ENCODE measurements around the gene EML5.
"Not testable (repeated sequence)": the region's sequence is repeated elsewhere in the genome, so short reads cannot be mapped to it uniquely, and the experiment has no call there.

The EML5 gene

DNA sequence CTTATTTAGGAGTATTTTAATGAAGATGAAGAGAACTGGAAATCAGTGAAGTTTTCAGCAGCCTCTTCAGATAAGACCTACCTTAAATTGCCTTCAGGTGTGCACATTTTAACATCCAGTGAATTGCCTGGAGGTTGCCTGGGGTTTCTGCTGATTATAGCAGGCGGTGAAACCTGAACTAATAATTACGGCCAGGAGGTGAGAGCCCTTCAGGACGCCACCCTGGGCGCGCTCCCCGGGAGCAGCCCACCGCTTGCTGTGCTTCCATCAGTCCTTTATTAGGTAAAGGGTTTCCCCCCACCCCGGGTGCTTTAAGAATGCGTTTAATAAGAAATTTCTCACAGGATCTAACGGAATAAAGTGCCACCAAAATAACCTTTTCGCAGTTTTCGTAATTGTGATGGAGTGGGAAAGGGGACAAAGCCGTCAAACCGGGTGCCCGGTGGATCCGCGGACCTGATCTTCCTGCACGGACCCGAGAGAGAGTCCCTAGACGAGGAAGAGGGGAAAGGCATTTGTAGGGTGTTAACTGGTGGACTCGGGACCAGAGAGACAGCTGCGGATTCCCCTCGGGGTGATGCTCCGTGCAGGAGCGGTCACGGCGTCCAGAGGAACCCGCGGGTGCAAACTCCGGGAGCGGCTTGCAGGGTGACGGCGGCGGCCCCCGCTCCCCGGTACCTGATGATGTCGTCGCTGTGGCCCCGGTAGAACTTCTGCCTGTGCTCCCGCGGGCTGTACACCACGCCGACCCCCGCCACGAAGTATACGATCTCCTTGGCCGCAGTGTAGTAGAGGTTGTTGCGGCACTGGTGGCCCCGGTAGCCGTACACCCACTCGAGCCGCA, 902 bp downstream of the EML5 start:
- Histone ChIP-seq H3K27ac (peak overlapping the region; percentile 67 to 72), H3K27me3 (no peaks in the 10 kb centered on the region), H3K36me3 (no peaks in the 10 kb centered on the region), H3K4me1 (peaks cover 0 to 16% (median 10%) of the 10 kb centered on the region in 4 donors), H3K4me3 (peak overlapping the region; percentile 69 to 74), H3K9me3 (no peaks in the 10 kb centered on the region)
- peak in 1 of 2 donors; percentile 29 for DNase-seq
- TF ChIP-seq, protein P1, sequence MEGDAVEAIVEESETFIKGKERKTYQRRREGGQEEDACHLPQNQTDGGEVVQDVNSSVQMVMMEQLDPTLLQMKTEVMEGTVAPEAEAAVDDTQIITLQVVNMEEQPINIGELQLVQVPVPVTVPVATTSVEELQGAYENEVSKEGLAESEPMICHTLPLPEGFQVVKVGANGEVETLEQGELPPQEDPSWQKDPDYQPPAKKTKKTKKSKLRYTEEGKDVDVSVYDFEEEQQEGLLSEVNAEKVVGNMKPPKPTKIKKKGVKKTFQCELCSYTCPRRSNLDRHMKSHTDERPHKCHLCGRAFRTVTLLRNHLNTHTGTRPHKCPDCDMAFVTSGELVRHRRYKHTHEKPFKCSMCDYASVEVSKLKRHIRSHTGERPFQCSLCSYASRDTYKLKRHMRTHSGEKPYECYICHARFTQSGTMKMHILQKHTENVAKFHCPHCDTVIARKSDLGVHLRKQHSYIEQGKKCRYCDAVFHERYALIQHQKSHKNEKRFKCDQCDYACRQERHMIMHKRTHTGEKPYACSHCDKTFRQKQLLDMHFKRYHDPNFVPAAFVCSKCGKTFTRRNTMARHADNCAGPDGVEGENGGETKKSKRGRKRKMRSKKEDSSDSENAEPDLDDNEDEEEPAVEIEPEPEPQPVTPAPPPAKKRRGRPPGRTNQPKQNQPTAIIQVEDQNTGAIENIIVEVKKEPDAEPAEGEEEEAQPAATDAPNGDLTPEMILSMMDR (IDR thresholded peaks at IDR 0.05), result no peak
- intact Hi-C loops (cut with DNase I; ENCODE audit: low total_unique reads), result no loop called here

DNA sequence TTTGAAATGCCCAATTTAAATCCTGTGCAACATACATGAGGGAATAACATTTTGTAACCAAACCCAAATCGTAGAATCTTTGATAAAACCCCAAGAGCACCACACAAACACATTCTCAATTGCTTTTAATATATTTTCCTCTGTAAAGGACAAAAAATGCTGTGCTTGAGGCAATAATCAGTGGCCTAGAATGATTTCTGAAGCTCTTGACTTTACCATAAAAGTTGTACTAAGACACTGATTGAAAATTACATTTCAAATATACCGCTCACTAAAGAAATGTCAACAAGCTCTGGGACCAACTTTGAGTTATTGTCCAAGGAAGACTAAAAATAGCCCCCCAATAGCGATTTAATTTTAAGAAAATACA, 1.5 kb downstream of the EML5 start:
- Histone ChIP-seq H3K36me3 (no peaks in the 10 kb centered on the region), H3K4me3 (no peak overlapping the region), H3K4me1 (peaks cover 0 to 16% (median 10%) of the 10 kb centered on the region in 4 donors), H3K27me3 (no peaks in the 10 kb centered on the region), H3K9me3 (no peaks in the 10 kb centered on the region), H3K27ac (no peak overlapping the region)
- TF ChIP-seq, protein P1 (IDR thresholded peaks at IDR 0.05), result no peak
- DNase-seq, result no peak
- intact Hi-C loops (cut with DNase I; ENCODE audit: low total_unique reads), result no loop called here

DNA sequence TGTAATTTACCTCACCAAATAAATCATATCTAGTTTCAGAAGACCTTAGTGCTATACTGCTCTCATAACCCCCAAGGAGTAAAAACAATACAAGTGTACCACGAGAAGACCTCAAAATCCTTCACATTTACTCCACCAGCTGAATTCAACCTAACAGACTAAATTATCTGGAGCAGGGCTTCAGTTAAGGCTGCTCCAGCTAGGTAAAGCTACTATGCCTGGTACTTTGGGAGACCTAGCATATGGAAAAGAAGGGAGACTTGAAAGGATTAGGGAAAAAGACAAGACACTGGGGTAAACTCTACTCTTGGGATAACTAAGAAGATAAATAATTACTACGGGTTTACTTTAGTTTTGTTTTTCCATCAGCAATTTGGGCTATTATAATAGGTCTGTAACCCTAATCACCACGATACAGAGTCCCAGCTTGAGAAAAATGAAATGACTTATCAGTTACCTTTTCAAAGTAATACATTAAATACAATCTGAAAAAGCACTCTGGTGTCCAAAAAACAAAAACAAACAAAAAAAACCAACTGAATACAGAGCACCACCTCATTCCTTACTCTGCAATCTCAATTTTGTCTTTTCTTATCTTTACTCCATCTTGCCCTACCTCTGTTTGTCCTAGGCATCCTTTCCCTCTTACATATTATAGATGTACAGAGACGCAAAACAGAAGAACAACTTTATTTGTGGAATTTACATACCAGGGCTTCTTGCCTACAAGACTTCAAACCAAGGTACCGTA, 2.1 kb downstream of the EML5 start:
- intact Hi-C loops (cut with DNase I; ENCODE audit: low total_unique reads), result no loop called here
- no peak for DNase-seq
- no peaks in the 10 kb centered on the region for H3K9me3 ChIP-seq
- no peaks in the 10 kb centered on the region for H3K27me3 ChIP-seq
- H3K4me1 ChIP-seq, result peaks cover 0 to 16% (median 10%) of the 10 kb centered on the region in 4 donors
- H3K27ac ChIP-seq, result no peak overlapping the region
- TF ChIP-seq, protein P1 (IDR thresholded peaks at IDR 0.05), result no peak
- no peak overlapping the region for H3K4me3 ChIP-seq
- H3K36me3 ChIP-seq, result no peaks in the 10 kb centered on the region

DNA sequence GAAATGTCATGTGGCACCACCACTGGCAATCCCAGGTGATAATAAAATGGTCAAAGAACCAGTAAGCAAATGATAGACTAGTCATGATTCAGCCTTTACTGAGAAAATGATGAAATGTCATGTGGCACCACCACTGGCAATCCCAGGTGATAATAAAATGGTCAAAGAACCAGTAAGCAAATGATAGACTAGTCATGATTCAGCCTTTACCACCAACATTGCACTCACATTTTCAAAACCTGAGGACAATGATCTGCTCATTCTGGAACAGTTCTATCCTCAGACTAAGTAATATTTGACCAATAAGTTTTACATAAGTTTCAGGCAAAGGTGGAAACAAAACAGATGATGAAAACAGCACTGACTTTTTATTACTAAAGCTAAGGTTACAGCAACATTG, 3.2 kb downstream of the EML5 start:
- peaks cover 0 to 16% (median 10%) of the 10 kb centered on the region in 4 donors for H3K4me1 ChIP-seq
- intact Hi-C loops (cut with DNase I; ENCODE audit: low total_unique reads); H3K27me3 ChIP-seq; H3K4me3 ChIP-seq; H3K36me3 ChIP-seq; DNase-seq; H3K9me3 ChIP-seq; H3K27ac ChIP-seq: not testable (repeated sequence)

DNA sequence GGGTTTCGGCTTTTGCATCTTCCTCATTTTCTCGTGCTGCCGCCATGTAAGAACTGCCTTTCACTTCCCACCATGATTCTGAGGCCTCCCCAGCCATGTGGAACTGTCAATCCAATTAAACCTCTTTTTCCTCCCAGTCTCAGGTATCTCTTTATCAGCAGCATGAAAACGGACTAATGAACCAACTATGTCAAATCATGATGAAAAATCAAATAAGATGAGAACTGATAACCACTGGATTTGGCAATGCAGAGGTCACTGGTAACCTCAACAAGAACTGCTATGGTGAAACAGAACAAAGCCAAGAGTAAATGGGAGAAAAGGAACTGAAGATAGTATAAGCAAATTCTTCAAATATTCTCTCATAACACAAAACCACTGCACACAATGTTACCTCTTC, 6.0 kb downstream of the EML5 start:
- Histone ChIP-seq H3K27me3 (no peaks in the 10 kb centered on the region), H3K9me3 (no peaks in the 10 kb centered on the region), H3K36me3 (no peaks in the 10 kb centered on the region), H3K4me3 (no peak overlapping the region), H3K4me1 (peaks cover 0 to 4% (median 2%) of the 10 kb centered on the region in 4 donors), H3K27ac (no peak overlapping the region)
- no peak for DNase-seq
- intact Hi-C loops (cut with DNase I; ENCODE audit: low total_unique reads), result no loop called here
- TF ChIP-seq, protein P1 (IDR thresholded peaks at IDR 0.05), result no peak

DNA sequence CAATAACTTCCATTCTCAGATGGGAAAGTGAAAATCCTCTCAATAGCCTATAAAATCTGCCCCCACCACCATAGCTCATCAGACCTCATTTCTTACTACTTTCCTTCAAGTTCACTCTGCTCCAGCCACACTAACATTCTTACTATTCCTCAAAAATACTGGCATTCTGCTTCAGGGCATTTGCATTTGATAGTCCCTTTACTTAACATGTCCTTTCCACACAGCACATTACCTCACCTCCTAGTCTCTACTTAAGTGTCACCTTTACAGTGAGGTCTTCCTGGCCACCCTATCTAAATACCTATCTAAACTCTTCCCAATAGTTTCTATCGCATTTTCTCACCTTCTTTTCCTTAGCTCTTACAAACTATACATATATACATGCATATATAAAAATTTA, 6.8 kb downstream of the EML5 start:
- no peak for DNase-seq
- TF ChIP-seq, protein P1 (IDR thresholded peaks at IDR 0.05), result no peak
- intact Hi-C loops (cut with DNase I; ENCODE audit: low total_unique reads), result no loop called here
- Histone ChIP-seq H3K36me3 (no peaks in the 10 kb centered on the region), H3K4me1 (no peaks in the 10 kb centered on the region), H3K4me3 (no peak overlapping the region), H3K27me3 (no peaks in the 10 kb centered on the region), H3K9me3 (no peaks in the 10 kb centered on the region), H3K27ac (no peak overlapping the region)

Measured in tibial artery (tissue), 4 donors.